ENCODE data around the gene TNNI3K.

TNNI3K gene

GRCh38 chr1:74340656-74341055 lies 105.5 kb downstream of the TNNI3K start:
- Mint-ChIP-seq H3K4me3 (no peak overlapping the region), H3K36me3 (no peaks in the 10 kb centered on the region), H3K27ac (no peak overlapping the region), H3K4me1 (no peaks in the 10 kb centered on the region), H3K9me3 (no peaks in the 10 kb centered on the region)
- ATAC-seq (no peak), DNase-seq (ENCODE audit: low spot score in 2 of 2) (no peak)

- no peak for ATAC-seq
Measured at GRCh38 chr1:74341702-74342339, 106.6 kb downstream of the TNNI3K start.

GRCh38 chr1:74343216-74343615 lies 108.0 kb downstream of the TNNI3K start:
- no peak overlapping the region for H3K4me3 Mint-ChIP-seq
- no peak for ATAC-seq

More at GRCh38 chr1:74341702-74342339, 106.6 kb downstream of the TNNI3K start:
- H3K27ac Mint-ChIP-seq, result no peak overlapping the region
- H3K4me1 Mint-ChIP-seq, result no peaks in the 10 kb centered on the region
- H3K9me3 Mint-ChIP-seq, result no peaks in the 10 kb centered on the region
- H3K4me3 Mint-ChIP-seq, result no peak overlapping the region
- no peaks in the 10 kb centered on the region for H3K36me3 Mint-ChIP-seq
- DNase-seq (ENCODE audit: low spot score in 2 of 2), result no peak

GRCh38 chr1:74344387-74344786 lies 109.2 kb downstream of the TNNI3K start:
- Mint-ChIP-seq H3K9me3 (no peaks in the 10 kb centered on the region), H3K27ac (no peak overlapping the region), H3K4me1 (no peaks in the 10 kb centered on the region), H3K4me3 (no peak overlapping the region), H3K36me3 (no peaks in the 10 kb centered on the region)
- DNase-seq (ENCODE audit: low spot score in 2 of 2) (no peak), ATAC-seq (no peak)

More at GRCh38 chr1:74343216-74343615, 108.0 kb downstream of the TNNI3K start:
- Mint-ChIP-seq H3K4me1 (no peaks in the 10 kb centered on the region), H3K36me3 (no peaks in the 10 kb centered on the region), H3K9me3 (no peaks in the 10 kb centered on the region), H3K27ac (no peak overlapping the region)
- DNase-seq (ENCODE audit: low spot score in 2 of 2), result no peak

GRCh38 chr1:74356493-74356892 lies 121.3 kb downstream of the TNNI3K start:
- ATAC-seq (no peak), DNase-seq (ENCODE audit: low spot score in 2 of 2) (no peak)
- Mint-ChIP-seq H3K36me3 (no peaks in the 10 kb centered on the region), H3K27ac (no peak overlapping the region), H3K4me1 (no peaks in the 10 kb centered on the region), H3K4me3 (no peak overlapping the region), H3K9me3 (peaks cover 2% of the 10 kb centered on the region)

- Mint-ChIP-seq H3K4me3 (no peak overlapping the region), H3K9me3 (no peaks in the 10 kb centered on the region), H3K36me3 (no peaks in the 10 kb centered on the region), H3K27ac (no peak overlapping the region), H3K4me1 (no peaks in the 10 kb centered on the region)
- no peak for DNase-seq (ENCODE audit: low spot score in 2 of 2)
- no peak for ATAC-seq
Measured at GRCh38 chr1:74357150-74357549, 122.0 kb downstream of the TNNI3K start.

GRCh38 chr1:74357756-74358155 lies 122.6 kb downstream of the TNNI3K start:
- ATAC-seq (no peak), DNase-seq (ENCODE audit: low spot score in 2 of 2) (no peak)
- no peaks in the 10 kb centered on the region for H3K4me1 Mint-ChIP-seq
- H3K36me3 Mint-ChIP-seq, result no peaks in the 10 kb centered on the region
- H3K4me3 Mint-ChIP-seq, result no peak overlapping the region
- H3K27ac Mint-ChIP-seq, result no peak overlapping the region
- no peaks in the 10 kb centered on the region for H3K9me3 Mint-ChIP-seq

- ATAC-seq, result no peak
- Mint-ChIP-seq H3K9me3 (no peaks in the 10 kb centered on the region), H3K27ac (no peak overlapping the region), H3K4me3 (no peak overlapping the region), H3K4me1 (no peaks in the 10 kb centered on the region), H3K36me3 (no peaks in the 10 kb centered on the region)
- DNase-seq (ENCODE audit: low spot score in 2 of 2), result no peak
Measured at GRCh38 chr1:74362691-74363090, 127.5 kb downstream of the TNNI3K start.

- H3K4me1 Mint-ChIP-seq, result no peaks in the 10 kb centered on the region
- no peak for ATAC-seq
Measured at GRCh38 chr1:74363220-74363619, 128.0 kb downstream of the TNNI3K start.

GRCh38 chr1:74367175-74367813 lies 132.1 kb downstream of the TNNI3K start:
- no peak overlapping the region for H3K27ac Mint-ChIP-seq
- DNase-seq (ENCODE audit: low spot score in 2 of 2), result no peak
- no peaks in the 10 kb centered on the region for H3K36me3 Mint-ChIP-seq
- H3K4me3 Mint-ChIP-seq, result no peak overlapping the region
- no peaks in the 10 kb centered on the region for H3K4me1 Mint-ChIP-seq
- no peak for ATAC-seq
- no peaks in the 10 kb centered on the region for H3K9me3 Mint-ChIP-seq

More at GRCh38 chr1:74363220-74363619, 128.0 kb downstream of the TNNI3K start:
- DNase-seq (ENCODE audit: low spot score in 2 of 2), result no peak
- Mint-ChIP-seq H3K4me3 (no peak overlapping the region), H3K9me3 (no peaks in the 10 kb centered on the region), H3K27ac (no peak overlapping the region), H3K36me3 (no peaks in the 10 kb centered on the region)

- no peak overlapping the region for H3K27ac Mint-ChIP-seq
Measured at GRCh38 chr1:74368335-74368734, 133.1 kb downstream of the TNNI3K start.

GRCh38 chr1:74375376-74375775 lies 140.2 kb downstream of the TNNI3K start:
- H3K36me3 Mint-ChIP-seq, result no peaks in the 10 kb centered on the region

More at GRCh38 chr1:74368335-74368734, 133.1 kb downstream of the TNNI3K start:
- no peak for ATAC-seq
- Mint-ChIP-seq H3K9me3 (no peaks in the 10 kb centered on the region), H3K36me3 (no peaks in the 10 kb centered on the region), H3K4me1 (no peaks in the 10 kb centered on the region), H3K4me3 (no peak overlapping the region)
- DNase-seq (ENCODE audit: low spot score in 2 of 2), result no peak

GRCh38 chr1:74380252-74380651 lies 145.1 kb downstream of the TNNI3K start:
- Mint-ChIP-seq H3K4me3 (no peak overlapping the region), H3K9me3 (no peaks in the 10 kb centered on the region), H3K4me1 (no peaks in the 10 kb centered on the region), H3K27ac (no peak overlapping the region), H3K36me3 (no peaks in the 10 kb centered on the region)
- ATAC-seq (no peak), DNase-seq (ENCODE audit: low spot score in 2 of 2) (no peak)

More at GRCh38 chr1:74375376-74375775, 140.2 kb downstream of the TNNI3K start:
- Mint-ChIP-seq H3K4me1 (no peaks in the 10 kb centered on the region), H3K27ac (no peak overlapping the region), H3K9me3 (no peaks in the 10 kb centered on the region), H3K4me3 (no peak overlapping the region)
- DNase-seq (ENCODE audit: low spot score in 2 of 2), result no peak
- ATAC-seq, result no peak

- no peaks in the 10 kb centered on the region for H3K36me3 Mint-ChIP-seq
Measured at GRCh38 chr1:74388855-74389254, 153.7 kb downstream of the TNNI3K start.

GRCh38 chr1:74392186-74392585 lies 157.0 kb downstream of the TNNI3K start:
- H3K27ac Mint-ChIP-seq, result no peak overlapping the region
- H3K36me3 Mint-ChIP-seq, result no peaks in the 10 kb centered on the region
- peaks cover 3% of the 10 kb centered on the region for H3K9me3 Mint-ChIP-seq
- peaks cover 5% of the 10 kb centered on the region for H3K4me1 Mint-ChIP-seq
- DNase-seq (ENCODE audit: low spot score in 2 of 2) (no peak), ATAC-seq (no peak)
- no peak overlapping the region for H3K4me3 Mint-ChIP-seq

More at GRCh38 chr1:74388855-74389254, 153.7 kb downstream of the TNNI3K start:
- H3K4me3 Mint-ChIP-seq, result no peak overlapping the region
- no peak overlapping the region for H3K27ac Mint-ChIP-seq
- H3K4me1 Mint-ChIP-seq, result no peaks in the 10 kb centered on the region
- peaks cover 3% of the 10 kb centered on the region for H3K9me3 Mint-ChIP-seq
- DNase-seq (ENCODE audit: low spot score in 2 of 2) (no peak), ATAC-seq (no peak)

- Mint-ChIP-seq H3K27ac (no peak overlapping the region), H3K4me1 (peaks cover 7% of the 10 kb centered on the region), H3K4me3 (no peak overlapping the region), H3K36me3 (no peaks in the 10 kb centered on the region), H3K9me3 (peaks cover 3% of the 10 kb centered on the region)
- DNase-seq (ENCODE audit: low spot score in 2 of 2), result no peak
- ATAC-seq, result no peak
Measured at GRCh38 chr1:74392840-74393239, 157.7 kb downstream of the TNNI3K start.

Data from stimulated activated effector memory CD8-positive, alpha-beta T cell treated with anti-CD3 and anti-CD28 coated beads, Interleukin-12 subunit alpha, Interleukin-12 subunit beta, amount 100 ng/mL, for 72 hours (primary cell).